Left ventricle myocardium inferior (tissue), 1 donor: ENCODE measurements around the gene CDCA5. TPM values are rescaled to one million over a fixed set of nuclear protein-coding genes. Genes with fewer than 3 reads are reported as not detected.

Experiments
- DNase-seq: peaks from one replicate; pipeline ENCODE4 v3.0.0-alpha.2; 2020
- H3K27ac ChIP-seq: fragments of 200-600 bp; replicated peaks from 2 replicates; pipeline ENCODE4 v1.8.0; 2021
- H3K27me3 ChIP-seq: fragments of 200-600 bp; 2 replicates; pipeline ENCODE4 v1.8.0; 2021; ENCODE audit warnings: low read depth
- H3K36me3 ChIP-seq: fragments of 200-600 bp; 2 replicates; pipeline ENCODE4 v1.8.0; 2021
- H3K4me1 ChIP-seq: fragments of 200-600 bp; 2 replicates; pipeline ENCODE4 v1.8.0; 2021
- H3K4me3 ChIP-seq: fragments of 200-600 bp; 2 replicates; pipeline ENCODE4 v1.8.0; 2021; ENCODE audit warnings: mild to moderate bottlenecking, moderate library complexity
- H3K9me3 ChIP-seq: fragments of 200-600 bp; replicated peaks from 2 replicates; pipeline ENCODE4 v1.8.0; 2021
- CTCF ChIP-seq: fragments of 200-600 bp; IDR thresholded peaks from 2 replicates; pipeline ENCODE4 v1.8.0; 2021; ENCODE audit warnings: antibody characterized with exemption, mild to moderate bottlenecking, borderline replicate concordance
- intact Hi-C: fragments of 100-400 bp; cut with micrococcal nuclease; formaldehyde crosslinking; loops from one replicate; pipeline ENCODE4 v1.11.0; 2022
- total RNA-seq: library from RNA; stranded (reverse); fragmentation: NEBNext Ultra II Directional; extraction: Animal tissue kit (Norgen Biotek cat#: 25700); gene quantifications from one replicate; pipeline ENCODE4 v1.2.1, GENCODE V29; 2021
- donor health status: DM: no; HTN: yes; CAD: no; lungs with severe emphysema.

CDCA5 gene
- total RNA-seq, 1 donor from 2014 or later = 1.3 TPM

GRCh38 chr11:65130631-65131416 is 47.0 kb upstream of the CDCA5 start:
- TF ChIP-seq CTCF = no peak
- no peaks in the 10 kb centered on the region for H3K9me3 ChIP-seq
- H3K27ac ChIP-seq = no peak overlapping the region
- no peak for DNase-seq
- H3K27me3 ChIP-seq = no peaks in the 10 kb centered on the region
- intact Hi-C loops = no loop called here
- no peak overlapping the region for H3K4me3 ChIP-seq
- peaks cover 31% of the 10 kb centered on the region for H3K4me1 ChIP-seq
- peaks cover 72% of the 10 kb centered on the region for H3K36me3 ChIP-seq

DNA sequence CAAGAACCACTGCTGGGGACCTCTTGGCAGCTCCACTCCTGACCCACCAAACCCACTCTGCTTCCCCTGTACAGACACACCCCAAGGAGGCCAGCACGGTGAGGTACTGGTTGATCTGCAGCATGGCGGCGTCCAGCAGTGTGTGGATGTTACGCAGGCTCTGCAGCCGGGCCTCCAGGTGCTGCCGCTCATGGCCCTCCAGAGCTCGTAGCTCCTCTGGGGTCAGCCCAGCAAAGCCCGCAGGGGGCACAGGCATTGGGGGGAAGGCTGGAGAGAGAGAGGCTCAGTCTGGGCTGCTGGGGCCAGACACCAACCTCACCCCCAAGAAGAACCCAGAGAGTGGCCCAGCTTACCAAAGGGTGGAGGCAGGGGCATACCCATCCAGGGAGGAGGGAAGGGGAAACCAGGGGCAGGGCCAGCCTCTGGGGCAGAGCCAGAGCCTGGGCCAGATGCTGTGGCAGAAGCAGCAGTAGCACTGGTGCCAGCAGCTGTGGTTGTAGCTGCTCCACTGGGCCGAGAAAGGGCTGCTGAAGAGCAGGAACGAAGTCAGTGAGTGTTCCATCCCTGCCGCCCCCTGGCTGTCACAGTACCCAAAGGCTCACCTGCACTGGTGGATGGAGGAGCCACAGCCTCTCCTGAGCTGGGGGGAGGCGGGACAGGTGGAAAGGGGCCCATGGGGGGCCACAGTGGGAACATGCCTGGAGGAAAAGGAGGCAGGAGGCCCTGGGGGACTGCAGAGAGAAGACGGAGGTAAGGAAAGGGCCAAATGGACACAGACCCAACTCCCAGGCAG is 46.0 kb upstream of the CDCA5 start:
- Histone ChIP-seq H3K36me3 (peaks cover 82% of the 10 kb centered on the region), H3K27me3 (no peaks in the 10 kb centered on the region), H3K4me3 (no peak overlapping the region), H3K27ac (no peak overlapping the region), H3K9me3 (no peaks in the 10 kb centered on the region), H3K4me1 (peaks cover 23% of the 10 kb centered on the region)
- intact Hi-C loops = no loop called here
- TF ChIP-seq CTCF = no peak
- no peak for DNase-seq

DNA sequence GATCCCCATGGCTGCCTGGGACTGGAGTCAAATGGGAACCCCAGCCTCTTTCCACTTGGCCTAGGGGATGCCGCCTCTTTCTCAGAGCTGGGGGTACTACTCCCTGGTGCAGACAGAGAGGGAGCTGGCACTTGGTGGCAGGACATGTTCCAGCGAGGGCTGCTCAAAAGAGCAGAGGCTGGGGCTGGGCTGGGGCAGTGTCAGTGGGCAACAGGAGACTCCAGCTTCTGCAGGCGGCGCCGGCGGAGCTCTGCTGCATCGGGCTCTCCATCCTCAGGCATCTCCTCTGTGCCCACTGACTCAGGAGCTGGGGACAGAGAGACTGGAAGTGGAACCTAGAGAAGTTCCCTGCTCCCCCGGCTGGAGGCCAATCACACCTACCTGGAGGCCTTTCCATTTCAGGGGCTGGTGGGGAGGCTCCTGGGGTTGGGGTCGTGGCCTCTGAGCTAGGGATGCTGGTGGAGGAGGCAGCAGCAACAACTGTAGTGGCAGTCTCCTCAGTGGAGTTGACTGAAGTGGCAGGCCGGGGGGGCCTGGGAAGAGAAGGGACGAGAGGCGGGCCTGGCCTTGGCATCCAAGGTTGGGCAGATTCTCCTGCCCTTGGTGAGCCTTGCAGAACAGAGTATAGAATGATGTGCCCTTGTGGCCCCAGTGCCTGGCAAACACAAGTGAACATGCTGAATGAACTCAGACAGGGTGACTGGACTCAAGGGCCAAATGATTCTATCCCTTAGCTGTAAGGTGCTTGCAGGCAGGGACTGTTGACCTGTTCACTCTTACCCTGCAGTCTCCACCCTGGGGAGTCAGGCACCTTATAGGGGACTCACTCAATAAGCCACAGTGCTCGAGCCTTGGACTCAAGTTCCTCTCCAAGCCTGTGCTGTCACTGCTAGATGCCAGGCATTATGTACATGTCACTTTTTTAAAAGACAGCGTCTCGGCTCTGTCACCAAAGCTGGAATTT is 44.6 kb upstream of the CDCA5 start:
- peaks cover 15% of the 10 kb centered on the region for H3K4me1 ChIP-seq
- H3K27me3 ChIP-seq = no peaks in the 10 kb centered on the region
- DNase-seq = no peak
- TF ChIP-seq CTCF = no peak
- no peaks in the 10 kb centered on the region for H3K9me3 ChIP-seq
- H3K4me3 ChIP-seq = no peak overlapping the region
- no peak overlapping the region for H3K27ac ChIP-seq
- peaks cover 91% of the 10 kb centered on the region for H3K36me3 ChIP-seq
- intact Hi-C loops = no loop called here

GRCh38 chr11:65127473-65128181 is 43.8 kb upstream of the CDCA5 start:
- no peaks in the 10 kb centered on the region for H3K27me3 ChIP-seq
- no peaks in the 10 kb centered on the region for H3K9me3 ChIP-seq
- H3K27ac ChIP-seq = no peak overlapping the region
- H3K36me3 ChIP-seq = peaks cover 87% of the 10 kb centered on the region
- H3K4me1 ChIP-seq = peaks cover 15% of the 10 kb centered on the region
- DNase-seq = no peak
- TF ChIP-seq CTCF = no peak
- H3K4me3 ChIP-seq = no peak overlapping the region
- intact Hi-C loops = no loop called here
